ENCODE measurements around the gene TEX12.
"Not testable (repeated sequence)": the region's sequence is repeated elsewhere in the genome, so short reads cannot be mapped to it uniquely, and the experiment has no call there.

Gene TEX12

GRCh38 chr11:112167145-112167544, at the start of gene TEX12:
TEX12 (plus strand) TSS chr11:112167372; CDS start chr11:112169269, 1,897 bp downstream.
- no peak for DNase-seq (ENCODE audit: low read depth, low spot score)

GRCh38 chr11:112118176-112118575, 49.0 kb upstream of the TEX12 start:
- no peak for DNase-seq (ENCODE audit: low read depth, low spot score)

GRCh38 chr11:112121981-112122615, 45.1 kb upstream of the TEX12 start:
- DNase-seq (ENCODE audit: low read depth, low spot score) = no peak

- no peak for DNase-seq (ENCODE audit: low read depth, low spot score)
Measured at GRCh38 chr11:112123129-112123528, 44.0 kb upstream of the TEX12 start.

- DNase-seq (ENCODE audit: low read depth, low spot score) = no peak
Measured at GRCh38 chr11:112127056-112127455, 40.1 kb upstream of the TEX12 start.

GRCh38 chr11:112128483-112129121, 38.6 kb upstream of the TEX12 start:
- DNase-seq (ENCODE audit: low read depth, low spot score) = peak; percentile 72

GRCh38 chr11:112129656-112130055, 37.5 kb upstream of the TEX12 start:
- DNase-seq (ENCODE audit: low read depth, low spot score) = no peak

GRCh38 chr11:112132737-112133136, 34.4 kb upstream of the TEX12 start:
- DNase-seq (ENCODE audit: low read depth, low spot score) = peak; percentile 24

GRCh38 chr11:112134473-112134872, 32.7 kb upstream of the TEX12 start:
- DNase-seq (ENCODE audit: low read depth, low spot score) = no peak

GRCh38 chr11:112143597-112143996, 23.6 kb upstream of the TEX12 start:
- no peak for DNase-seq (ENCODE audit: low read depth, low spot score)

GRCh38 chr11:112150517-112150916, 16.7 kb upstream of the TEX12 start:
- no peak for DNase-seq (ENCODE audit: low read depth, low spot score)

- no peak for DNase-seq (ENCODE audit: low read depth, low spot score)
Measured at GRCh38 chr11:112156153-112156955, 10.8 kb upstream of the TEX12 start.

GRCh38 chr11:112156956-112157766, 10.0 kb upstream of the TEX12 start:
- DNase-seq (ENCODE audit: low read depth, low spot score) = peak; percentile 98

- no peak for DNase-seq (ENCODE audit: low read depth, low spot score)
Measured at GRCh38 chr11:112159098-112160065, 7.8 kb upstream of the TEX12 start.

- DNase-seq (ENCODE audit: low read depth, low spot score) = no peak
Measured at GRCh38 chr11:112160091-112160848, 6.9 kb upstream of the TEX12 start.

- DNase-seq (ENCODE audit: low read depth, low spot score) = no peak
Measured at GRCh38 chr11:112161012-112161411, 6.2 kb upstream of the TEX12 start.

- DNase-seq (ENCODE audit: low read depth, low spot score) = not testable (repeated sequence)
Measured at GRCh38 chr11:112162200-112162599, 5.0 kb upstream of the TEX12 start.

- DNase-seq (ENCODE audit: low read depth, low spot score) = no peak
Measured at GRCh38 chr11:112162761-112163546, 4.2 kb upstream of the TEX12 start.

Measured in astrocyte of the hippocampus (primary cell).